ENCODE data around the gene CLOCK. TPM values are rescaled to one million over a fixed set of nuclear protein-coding genes. Genes with fewer than 3 reads are reported as not detected.

CLOCK gene
- total and polyA plus RNA-seq, 2 of the 13 experiments (the other 11 are each of a cell fraction or from before 2014, with no cell fraction given): 8.8 to 13.5 TPM

- CTCF ChIA-PET (ENCODE audit: low intra/inter-chr PET ratio, low total read pairs): no interaction called here
- no peak for DNase-seq (ENCODE audit: low spot score)
- intact Hi-C loops (cut with micrococcal nuclease; ENCODE audit: unreplicated experiment) (no loop called here), in situ Hi-C loops (cut with HindIII; ENCODE audit: extremely low pct_ligation_motif_present, low pct_unique_long_range_greater_than_20kb) (no loop called here)
- no peak for ATAC-seq
- H3K4me1 ChIP-seq (ENCODE audit: insufficient read depth, low read length): no peaks in the 10 kb centered on the region
- no peaks in the 10 kb centered on the region for H3K9me3 ChIP-seq (ENCODE audit: low read length)
- no peak overlapping the region for H3K27ac ChIP-seq (ENCODE audit: extremely low read length, insufficient read depth, low read length)
- H3K9ac ChIP-seq (ENCODE audit: insufficient read depth, low read depth, low read length): no peak overlapping the region
- H2AFZ ChIP-seq (ENCODE audit: low read length): no peak overlapping the region
- no peak for TF ChIP-seq ZNF567 (CRISPR knock-in tag; IDR thresholded peaks at IDR 0.05; ENCODE audit: borderline replicate concordance)
- TF ChIP-seq GABPA (IDR thresholded peaks at IDR 0.05; ENCODE audit: low read depth, low read length): no peak
- TF ChIP-seq GABPA (CRISPR knock-in tag; IDR thresholded peaks at IDR 0.05; ENCODE audit: low read depth): no peak
- TF ChIP-seq, protein P1, sequence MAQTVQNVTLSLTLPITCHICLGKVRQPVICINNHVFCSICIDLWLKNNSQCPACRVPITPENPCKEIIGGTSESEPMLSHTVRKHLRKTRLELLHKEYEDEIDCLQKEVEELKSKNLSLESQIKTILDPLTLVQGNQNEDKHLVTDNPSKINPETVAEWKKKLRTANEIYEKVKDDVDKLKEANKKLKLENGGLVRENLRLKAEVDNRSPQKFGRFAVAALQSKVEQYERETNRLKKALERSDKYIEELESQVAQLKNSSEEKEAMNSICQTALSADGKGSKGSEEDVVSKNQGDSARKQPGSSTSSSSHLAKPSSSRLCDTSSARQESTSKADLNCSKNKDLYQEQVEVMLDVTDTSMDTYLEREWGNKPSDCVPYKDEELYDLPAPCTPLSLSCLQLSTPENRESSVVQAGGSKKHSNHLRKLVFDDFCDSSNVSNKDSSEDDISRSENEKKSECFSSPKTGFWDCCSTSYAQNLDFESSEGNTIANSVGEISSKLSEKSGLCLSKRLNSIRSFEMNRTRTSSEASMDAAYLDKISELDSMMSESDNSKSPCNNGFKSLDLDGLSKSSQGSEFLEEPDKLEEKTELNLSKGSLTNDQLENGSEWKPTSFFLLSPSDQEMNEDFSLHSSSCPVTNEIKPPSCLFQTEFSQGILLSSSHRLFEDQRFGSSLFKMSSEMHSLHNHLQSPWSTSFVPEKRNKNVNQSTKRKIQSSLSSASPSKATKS (CRISPR knock-in tag; IDR thresholded peaks at IDR 0.05): no peak
- TF ChIP-seq, protein P2, sequence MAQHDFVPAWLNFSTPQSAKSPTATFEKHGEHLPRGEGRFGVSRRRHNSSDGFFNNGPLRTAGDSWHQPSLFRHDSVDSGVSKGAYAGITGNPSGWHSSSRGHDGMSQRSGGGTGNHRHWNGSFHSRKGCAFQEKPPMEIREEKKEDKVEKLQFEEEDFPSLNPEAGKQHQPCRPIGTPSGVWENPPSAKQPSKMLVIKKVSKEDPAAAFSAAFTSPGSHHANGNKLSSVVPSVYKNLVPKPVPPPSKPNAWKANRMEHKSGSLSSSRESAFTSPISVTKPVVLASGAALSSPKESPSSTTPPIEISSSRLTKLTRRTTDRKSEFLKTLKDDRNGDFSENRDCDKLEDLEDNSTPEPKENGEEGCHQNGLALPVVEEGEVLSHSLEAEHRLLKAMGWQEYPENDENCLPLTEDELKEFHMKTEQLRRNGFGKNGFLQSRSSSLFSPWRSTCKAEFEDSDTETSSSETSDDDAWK (CRISPR knock-in tag; IDR thresholded peaks at IDR 0.05): no peak
- TF ChIP-seq ZNF367 (CRISPR knock-in tag; IDR thresholded peaks at IDR 0.05; ENCODE audit: borderline replicate concordance): no peak
- no peak for TF ChIP-seq ZNF251 (CRISPR knock-in tag; IDR thresholded peaks at IDR 0.05)
- TF ChIP-seq, protein P3, sequence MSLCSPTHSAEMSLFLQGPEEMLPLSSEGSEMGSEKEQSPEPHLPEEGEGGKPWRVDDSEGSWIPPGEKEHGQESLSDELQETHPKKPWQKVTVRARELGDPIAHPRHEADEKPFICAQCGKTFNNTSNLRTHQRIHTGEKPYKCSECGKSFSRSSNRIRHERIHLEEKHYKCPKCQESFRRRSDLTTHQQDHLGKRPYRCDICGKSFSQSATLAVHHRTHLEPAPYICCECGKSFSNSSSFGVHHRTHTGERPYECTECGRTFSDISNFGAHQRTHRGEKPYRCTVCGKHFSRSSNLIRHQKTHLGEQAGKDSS (CRISPR knock-in tag; IDR thresholded peaks at IDR 0.05; ENCODE audit: borderline replicate concordance, low read depth): no peak
- TF ChIP-seq, protein P4, sequence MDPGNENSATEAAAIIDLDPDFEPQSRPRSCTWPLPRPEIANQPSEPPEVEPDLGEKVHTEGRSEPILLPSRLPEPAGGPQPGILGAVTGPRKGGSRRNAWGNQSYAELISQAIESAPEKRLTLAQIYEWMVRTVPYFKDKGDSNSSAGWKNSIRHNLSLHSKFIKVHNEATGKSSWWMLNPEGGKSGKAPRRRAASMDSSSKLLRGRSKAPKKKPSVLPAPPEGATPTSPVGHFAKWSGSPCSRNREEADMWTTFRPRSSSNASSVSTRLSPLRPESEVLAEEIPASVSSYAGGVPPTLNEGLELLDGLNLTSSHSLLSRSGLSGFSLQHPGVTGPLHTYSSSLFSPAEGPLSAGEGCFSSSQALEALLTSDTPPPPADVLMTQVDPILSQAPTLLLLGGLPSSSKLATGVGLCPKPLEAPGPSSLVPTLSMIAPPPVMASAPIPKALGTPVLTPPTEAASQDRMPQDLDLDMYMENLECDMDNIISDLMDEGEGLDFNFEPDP (CRISPR knock-in tag; conservative IDR thresholded peaks at IDR 0.05): no peak
- TF ChIP-seq, protein P5, sequence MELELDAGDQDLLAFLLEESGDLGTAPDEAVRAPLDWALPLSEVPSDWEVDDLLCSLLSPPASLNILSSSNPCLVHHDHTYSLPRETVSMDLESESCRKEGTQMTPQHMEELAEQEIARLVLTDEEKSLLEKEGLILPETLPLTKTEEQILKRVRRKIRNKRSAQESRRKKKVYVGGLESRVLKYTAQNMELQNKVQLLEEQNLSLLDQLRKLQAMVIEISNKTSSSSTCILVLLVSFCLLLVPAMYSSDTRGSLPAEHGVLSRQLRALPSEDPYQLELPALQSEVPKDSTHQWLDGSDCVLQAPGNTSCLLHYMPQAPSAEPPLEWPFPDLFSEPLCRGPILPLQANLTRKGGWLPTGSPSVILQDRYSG (CRISPR knock-in tag; IDR thresholded peaks at IDR 0.05): no peak
- TF ChIP-seq ZMYM4 (CRISPR knock-in tag; IDR thresholded peaks at IDR 0.05): no peak
- TF ChIP-seq TBX3 (IDR thresholded peaks at IDR 0.05; ENCODE audit: borderline replicate concordance): no peak
- no peak for TF ChIP-seq TAF1 (CRISPR knock-in tag; IDR thresholded peaks at IDR 0.05)
- no peak for TF ChIP-seq FIP1L1 (IDR thresholded peaks at IDR 0.05; ENCODE audit: borderline replicate concordance, insufficient read depth, low read depth, low read length)
- no peak overlapping the region for H3K4me2 ChIP-seq (ENCODE audit: low read depth, low read length)
- H3K4me3 ChIP-seq (replicated peaks in 1 of 3; ENCODE audit: insufficient read depth in 1 of 3, low read depth in 2 of 3, low read length in 3 of 3): no peak overlapping the region
- no peak for FAIRE-seq
- H3K27me3 ChIP-seq (ENCODE audit: control insufficient read depth in 1 of 2, insufficient read depth in 2 of 2, low read length in 2 of 2): no peaks in the 10 kb centered on the region
- H3K79me2 ChIP-seq (ENCODE audit: insufficient read depth, low read length): no peaks in the 10 kb centered on the region
- no TSS peak for BruUV-seq (replicated peaks)
- POLR2A ChIA-PET: no interaction called here
- no peaks in the 10 kb centered on the region for H4K20me1 ChIP-seq (ENCODE audit: insufficient read depth, low read length)
- H3K36me3 ChIP-seq (replicated peaks in 1 of 2; ENCODE audit: control insufficient read depth in 1 of 2, insufficient read depth in 2 of 2, low read length in 2 of 2): peaks cover 3 to 53% of the 10 kb centered on the region in 2 experiments
- WGBS (ENCODE audit: low lambda C conversion rate): 96% methylated on average over 9 of the region's 9 CpGs
These were observed 99.5 kb downstream of the CLOCK start for GRCh38 chr4:55447108-55447708.
